GM12864 (cell line): Measurements from ENCODE around the gene VAV3.

Source experiments
- DNase-seq: peaks from one replicate; pipeline ENCODE4 v3.0.0-alpha.2; 2011; ENCODE audit warnings: low read depth
- H3K4me3 ChIP-seq: 2 replicates; pipeline ENCODE4 v1.5.1; 2011; ENCODE audit warnings: mild to moderate bottlenecking, low read depth, low read length, control low read depth
- CTCF ChIP-seq: IDR thresholded peaks from 2 replicates; pipeline ENCODE4 v1.5.1; 2011; ENCODE audit warnings: low read depth, mild to moderate bottlenecking, moderate library complexity, low read length, control low read depth, inconsistent platforms; ENCODE audit errors: missing control alignments

Gene VAV3

DNA sequence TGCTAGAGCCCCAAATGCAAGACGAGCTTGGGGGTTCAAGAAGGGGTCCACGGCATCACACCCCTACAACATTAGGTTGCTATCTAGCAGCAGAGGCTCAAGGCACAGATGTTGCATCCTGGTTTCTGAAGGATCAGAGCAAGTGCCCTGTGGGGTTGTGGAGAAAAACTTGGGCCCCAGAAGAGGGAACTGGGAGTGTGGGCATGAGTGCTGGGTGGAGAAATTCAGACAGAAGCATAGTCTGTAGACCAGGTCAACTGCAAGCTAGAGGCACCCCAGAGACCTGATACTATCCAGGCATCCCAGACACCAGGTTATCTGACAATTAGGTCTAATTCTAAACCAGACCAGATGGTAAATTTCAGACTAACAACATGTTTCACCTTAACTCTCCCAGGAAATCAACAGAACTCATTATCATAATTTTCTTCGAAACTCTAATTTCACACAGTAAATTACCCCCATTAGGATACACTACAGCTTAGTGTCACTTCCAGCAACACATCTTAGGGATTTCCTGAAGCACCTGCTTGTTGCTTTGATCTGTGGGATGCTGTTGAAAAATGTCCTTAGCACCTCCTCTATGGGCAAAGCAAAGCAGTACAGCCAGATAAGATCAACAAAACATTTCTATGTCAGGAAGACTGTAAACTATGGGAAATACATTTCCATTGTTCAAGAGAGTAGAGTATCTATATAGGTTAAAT, 179.3 kb downstream of the VAV3 start:
- no peak for TF ChIP-seq CTCF
- no peak for DNase-seq
- H3K4me3 ChIP-seq: no peak overlapping the region

DNA sequence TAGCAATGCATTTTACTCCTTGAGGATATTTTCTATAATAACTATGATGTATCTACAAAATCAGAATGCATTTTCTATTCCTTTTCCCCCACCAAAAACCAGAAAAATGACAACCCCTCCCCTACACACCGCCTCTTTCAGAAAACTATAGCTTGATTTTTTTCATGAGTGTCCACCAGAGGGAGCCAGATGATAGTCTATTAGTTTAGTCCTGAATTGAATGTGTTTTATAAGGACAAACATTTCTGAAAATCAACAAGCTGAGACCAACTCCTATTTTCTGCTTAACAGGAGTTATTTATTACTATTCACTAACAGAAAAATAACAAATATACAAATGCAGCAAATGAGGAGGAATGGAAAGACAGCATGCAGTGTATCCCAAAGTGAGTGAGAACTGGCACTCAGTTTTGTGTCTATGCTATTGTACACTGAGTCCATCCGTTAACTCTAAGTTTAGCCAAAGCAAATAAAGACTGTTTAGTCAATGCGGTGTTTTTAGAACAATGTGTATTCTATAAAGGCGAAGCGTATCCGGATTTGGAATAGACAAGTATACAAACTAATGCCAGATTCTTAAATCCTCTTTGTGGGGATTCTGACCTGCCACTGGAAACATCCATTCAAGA, 182.6 kb downstream of the VAV3 start:
- TF ChIP-seq CTCF: peak; percentile 47
- peak; percentile 15 for DNase-seq
- H3K4me3 ChIP-seq: no peak overlapping the region

DNA sequence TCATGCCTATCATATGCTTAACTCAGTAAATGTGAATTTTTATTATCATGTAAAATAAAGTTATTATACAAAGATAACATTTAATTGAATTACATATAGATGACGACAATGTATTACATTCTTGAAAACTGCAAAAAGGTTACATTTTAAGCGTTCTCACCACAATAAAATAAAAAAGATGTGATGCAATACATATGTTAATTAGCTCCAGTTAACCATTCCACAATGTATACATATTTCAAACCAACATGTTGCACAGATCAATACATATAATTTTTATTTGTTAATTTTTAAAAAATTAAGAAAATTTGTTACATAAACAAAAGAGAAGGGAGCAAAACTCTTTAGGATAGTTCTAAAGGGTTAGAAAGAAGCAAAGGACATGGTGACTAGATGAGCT, 183.7 kb downstream of the VAV3 start:
- TF ChIP-seq CTCF: no peak
- H3K4me3 ChIP-seq: no peak overlapping the region
- no peak for DNase-seq

- no peak for TF ChIP-seq CTCF
- DNase-seq: no peak
- no peak overlapping the region for H3K4me3 ChIP-seq
Observed at GRCh38 chr1:107777664-107778047, 187.3 kb downstream of the VAV3 start.

DNA sequence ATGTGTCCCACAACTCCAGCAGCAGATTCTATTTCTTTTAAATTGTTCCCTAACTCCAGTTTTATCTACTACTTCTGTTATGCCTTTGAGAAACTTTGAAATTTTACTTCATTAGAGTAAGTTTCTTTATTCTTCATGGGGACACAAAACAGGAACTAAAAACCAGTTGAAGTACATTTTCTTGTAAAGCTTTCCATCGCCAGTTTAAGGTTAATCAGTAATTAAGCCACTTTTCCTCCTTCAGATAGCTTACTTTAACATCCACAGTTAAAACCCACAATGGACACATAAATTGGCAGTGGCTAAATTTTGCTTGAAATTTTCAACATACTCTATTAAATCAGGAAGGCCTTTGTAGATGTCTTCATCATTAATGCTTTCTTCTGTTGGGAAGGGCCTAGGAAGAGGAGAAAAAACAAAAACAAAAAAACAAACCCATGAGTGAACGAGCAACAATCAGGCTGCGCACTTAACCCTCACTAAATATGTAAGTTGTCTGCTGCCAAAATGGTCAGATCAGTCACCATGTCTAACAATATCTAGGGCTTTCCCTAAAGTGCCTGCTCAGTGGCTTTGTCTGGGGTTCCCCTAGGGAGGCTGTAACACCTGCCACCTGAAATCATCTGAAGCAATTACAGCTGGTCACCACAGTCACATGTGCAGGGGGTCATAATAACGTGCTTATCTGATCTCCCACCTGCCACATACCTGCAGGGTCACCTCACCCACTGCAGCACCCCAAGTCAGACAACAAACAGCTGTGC, 187.9 kb downstream of the VAV3 start:
- no peak for TF ChIP-seq CTCF
- DNase-seq: peak; percentile 38
- H3K4me3 ChIP-seq: no peak overlapping the region

GRCh38 chr1:107771377-107771776, 193.6 kb downstream of the VAV3 start:
- no peak overlapping the region for H3K4me3 ChIP-seq
- DNase-seq: no peak
- TF ChIP-seq CTCF: no peak

- DNase-seq: no peak
- no peak for TF ChIP-seq CTCF
Observed at GRCh38 chr1:107767156-107767582, 197.8 kb downstream of the VAV3 start.

More at GRCh38 chr1:107767156-107767582, 197.8 kb downstream of the VAV3 start:
- no peak overlapping the region for H3K4me3 ChIP-seq
